Hematopoietic multipotent progenitor cell treated with erythropoietin and hydrocortisone succinate and interleukin-3 and kit ligand, for 17 days (in vitro differentiated cells): ENCODE measurements around the gene XRCC5.

ENCODE experiments used
- DNase-seq: peaks from one replicate; pipeline ENCODE4 v3.0.0-alpha.2; 2015; ENCODE audit warnings: low spot score

The XRCC5 gene

GRCh38 chr2:216159646-216160045, 50.5 kb downstream of the XRCC5 start:
- DNase-seq = no peak

- no peak for DNase-seq
Measured at GRCh38 chr2:216160786-216161185, 51.6 kb downstream of the XRCC5 start.

GRCh38 chr2:216161967-216162366, 52.8 kb downstream of the XRCC5 start:
- no peak for DNase-seq

- no peak for DNase-seq
Measured at GRCh38 chr2:216163518-216163917, 54.4 kb downstream of the XRCC5 start.

GRCh38 chr2:216164087-216164486, 54.9 kb downstream of the XRCC5 start:
- DNase-seq = no peak

GRCh38 chr2:216164576-216164975, 55.4 kb downstream of the XRCC5 start:
- DNase-seq = no peak

GRCh38 chr2:216165711-216166110, 56.6 kb downstream of the XRCC5 start:
- DNase-seq = no peak

GRCh38 chr2:216169087-216169486, 59.9 kb downstream of the XRCC5 start:
- no peak for DNase-seq

- no peak for DNase-seq
Measured at GRCh38 chr2:216170076-216170763, 61.1 kb downstream of the XRCC5 start.

- DNase-seq = no peak
Measured at GRCh38 chr2:216171011-216171410, 61.9 kb downstream of the XRCC5 start.

- DNase-seq = no peak
Measured at GRCh38 chr2:216172493-216172892, 63.3 kb downstream of the XRCC5 start.

- no peak for DNase-seq
Measured at GRCh38 chr2:216179015-216179414, 69.9 kb downstream of the XRCC5 start.

GRCh38 chr2:216181351-216181750, 72.2 kb downstream of the XRCC5 start:
- DNase-seq = no peak

- DNase-seq = no peak
Measured at GRCh38 chr2:216181953-216182461, 72.9 kb downstream of the XRCC5 start.

GRCh38 chr2:216183462-216183861, 74.3 kb downstream of the XRCC5 start:
- no peak for DNase-seq

- DNase-seq = peak; percentile 44
Measured at GRCh38 chr2:216188559-216188850, 79.4 kb downstream of the XRCC5 start.

GRCh38 chr2:216188956-216189355, 79.8 kb downstream of the XRCC5 start:
- no peak for DNase-seq

GRCh38 chr2:216189410-216189809, 80.3 kb downstream of the XRCC5 start:
- no peak for DNase-seq

- no peak for DNase-seq
Measured at GRCh38 chr2:216192181-216192580, 83.0 kb downstream of the XRCC5 start.

- DNase-seq = no peak
Measured at GRCh38 chr2:216192931-216193330, 83.8 kb downstream of the XRCC5 start.

GRCh38 chr2:216194013-216194412, 84.9 kb downstream of the XRCC5 start:
- DNase-seq = no peak

- no peak for DNase-seq
Measured at GRCh38 chr2:216194561-216194960, 85.4 kb downstream of the XRCC5 start.

GRCh38 chr2:216195565-216196029, 86.4 kb downstream of the XRCC5 start:
- peak; percentile 17 for DNase-seq

- no peak for DNase-seq
Measured at GRCh38 chr2:216201692-216202306, 92.7 kb downstream of the XRCC5 start.
